H1 (cell line): ENCODE measurements around the gene GGT5. TPM values are rescaled to one million over a fixed set of nuclear protein-coding genes. Genes with fewer than 3 reads are reported as not detected.

ENCODE experiments used
- CTCF ChIA-PET: fragments of 300-600 bp; sonication (Branson Sonifier 250); formaldehyde crosslinking; loops from one replicate; lab custom pipeline; 2021; ENCODE audit not compliant: partially characterized antibody; lab: Charles Lee
- POLR2A ChIA-PET: fragments of 300-600 bp; sonication (Branson Sonifier 250); formaldehyde crosslinking; loops from one replicate; lab custom pipeline; 2021; ENCODE audit warnings: inconsistent platforms; ENCODE audit not compliant: partially characterized antibody; lab: Charles Lee
- DNase-seq, 2 experiments: peaks; one replicate each; pipeline versions ENCODE4 v3.0.0 to v3.0.0-alpha.2; 2010 to 2022; ENCODE audit warnings: low spot score in 2 of 2, low read depth in 1 of 2, mixed read lengths in 1 of 2
- FAIRE-seq: peaks from 2 replicates; lab custom pipeline; 2011; peaks lifted over from hg19 to GRCh38; lab: Jason Lieb, UNC
- H2AFZ ChIP-seq: 2 replicates; pipeline ENCODE4 v1.8.1; 2012; ENCODE audit warnings: low read length, inconsistent platforms
- H2AK5ac ChIP-seq: 2 replicates; pipeline ENCODE4 v1.6.1; 2013; ENCODE audit warnings: low read depth, low read length
- H2BK120ac ChIP-seq: replicated peaks from 2 replicates; pipeline ENCODE3; 2013; ENCODE audit warnings: low read depth, low read length, inconsistent platforms
- H2BK12ac ChIP-seq: 2 replicates; pipeline ENCODE4 v1.6.1; 2013; ENCODE audit warnings: low read depth, low read length
- H2BK15ac ChIP-seq: 2 replicates; pipeline ENCODE4 v1.6.1; 2013; ENCODE audit warnings: low read length
- H2BK20ac ChIP-seq: 2 replicates; pipeline ENCODE4 v1.6.1; 2013; ENCODE audit warnings: low read length
- H2BK5ac ChIP-seq: 2 replicates; pipeline ENCODE4 v1.6.1; 2013; ENCODE audit warnings: low read depth, low read length
- H3K14ac ChIP-seq: 2 replicates; pipeline ENCODE4 v1.6.1; 2013; ENCODE audit warnings: inconsistent platforms; ENCODE audit not compliant: insufficient read length
- H3K18ac ChIP-seq: 2 replicates; pipeline ENCODE4 v1.6.1; 2013; ENCODE audit warnings: low read length; ENCODE audit errors: extremely low read depth
- H3K23ac ChIP-seq: 2 replicates; pipeline ENCODE4 v1.6.1; 2013; ENCODE audit warnings: inconsistent platforms; ENCODE audit not compliant: insufficient read length
- H3K23me2 ChIP-seq: 2 replicates; pipeline ENCODE4 v1.6.1; 2013; ENCODE audit warnings: low read depth, low read length
- H3K27ac ChIP-seq: 2 replicates; pipeline ENCODE4 v1.6.1; 2011; ENCODE audit warnings: low read depth, low read length, inconsistent platforms
- H3K27me3 ChIP-seq, 4 experiments: replicated peaks in 1 of 4; 1 replicate in 1 of 4; 2 replicates in 3 of 4; pipeline versions ENCODE4 v1.6.1 to v1.8.1; 2011 to 2013; ENCODE audit warnings: low read length in 3 of 4, mild to moderate bottlenecking in 3 of 4, inconsistent platforms in 2 of 4, mixed read lengths in 2 of 4, moderate library complexity in 1 of 4; ENCODE audit not compliant: control insufficient read depth in 3 of 4, insufficient read depth in 3 of 4; ENCODE audit errors: extremely low read depth in 1 of 4
- H3K36me3 ChIP-seq, 4 experiments: 2 replicates each; pipeline versions ENCODE4 v1.6.1 to v1.8.1; 2011 to 2013; ENCODE audit warnings: mild to moderate bottlenecking in 4 of 4, low read length in 3 of 4, moderate library complexity in 2 of 4, control low read depth in 1 of 4, inconsistent platforms in 1 of 4; ENCODE audit not compliant: insufficient read depth in 4 of 4, control insufficient read depth in 2 of 4
- H3K4ac ChIP-seq: replicated peaks from 2 replicates; pipeline ENCODE3; 2013; ENCODE audit warnings: low read length, low read depth, mixed read lengths, inconsistent platforms; ENCODE audit not compliant: insufficient read length
- H3K4me1 ChIP-seq, 4 experiments: replicated peaks in 1 of 4; 1 replicate in 1 of 4; 2 replicates in 3 of 4; pipeline versions ENCODE4 v1.6.1 to v1.8.1; 2011 to 2013; ENCODE audit warnings: low read length in 3 of 4, inconsistent platforms in 2 of 4, mixed read lengths in 1 of 4; ENCODE audit not compliant: insufficient read depth in 4 of 4, control insufficient read depth in 3 of 4
- H3K4me2 ChIP-seq, 2 experiments: 2 replicates each; pipeline versions ENCODE4 v1.6.1 to v1.8.1; 2011 to 2013; ENCODE audit warnings: low read depth in 2 of 2, low read length in 2 of 2, control low read depth in 1 of 2, inconsistent platforms in 1 of 2, mild to moderate bottlenecking in 1 of 2; ENCODE audit not compliant: insufficient read depth in 1 of 2
- H3K4me3 ChIP-seq, 4 experiments: fragments of 200-600, 300-600 bp in 1 of 4; sonication (generic), shearing (Covaris generic), sonication (Bioruptor Twin) in 1 of 4; 2 replicates each; pipeline versions ENCODE4 v1.5.1 to v1.8.1; 2011 to 2016; ENCODE audit warnings: low read length in 4 of 4, low read depth in 3 of 4, control low read depth in 2 of 4, inconsistent platforms in 2 of 4, mild to moderate bottlenecking in 2 of 4, mixed read lengths in 1 of 4, moderate library complexity in 1 of 4; ENCODE audit not compliant: insufficient read depth in 2 of 4; ENCODE audit errors: extremely low read depth in 1 of 4
- H3K56ac ChIP-seq: replicated peaks from 2 replicates; pipeline ENCODE3; 2013; ENCODE audit warnings: low read depth, mild to moderate bottlenecking, mixed read lengths, low read length, inconsistent platforms; ENCODE audit not compliant: insufficient read length
- H3K79me1 ChIP-seq: 2 replicates; pipeline ENCODE4 v1.6.1; 2013; ENCODE audit warnings: low read depth, low read length, control low read depth
- H3K79me2 ChIP-seq, 2 experiments: 2 replicates each; pipeline versions ENCODE4 v1.6.1 to v1.8.1; 2012 to 2013; ENCODE audit warnings: low read length in 2 of 2, mild to moderate bottlenecking in 2 of 2, inconsistent platforms in 1 of 2; ENCODE audit not compliant: insufficient read depth in 2 of 2, control insufficient read depth in 1 of 2
- H3K9ac ChIP-seq, 4 experiments: replicated peaks in 1 of 4; 1 replicate in 1 of 4; 2 replicates in 3 of 4; pipeline versions ENCODE4 v1.6.1 to v1.8.1; 2011 to 2013; ENCODE audit warnings: low read depth in 3 of 4, low read length in 3 of 4, control low read depth in 2 of 4, mild to moderate bottlenecking in 2 of 4, moderate library complexity in 2 of 4, inconsistent platforms in 1 of 4; ENCODE audit errors: extremely low read depth in 1 of 4
- H3K9me3 ChIP-seq, 2 experiments: 2 replicates each; pipeline versions ENCODE4 v1.6.1 to v1.8.1; 2012 to 2013; ENCODE audit warnings: mild to moderate bottlenecking in 2 of 2, moderate library complexity in 2 of 2, control low read depth in 1 of 2, inconsistent platforms in 1 of 2, low read depth in 1 of 2, low read length in 1 of 2, mixed read lengths in 1 of 2; ENCODE audit not compliant: insufficient read depth in 2 of 2
- H4K20me1 ChIP-seq, 2 experiments: replicated peaks in 1 of 2; 2 replicates each; pipeline versions ENCODE3 to v1.8.1; 2011 to 2013; ENCODE audit warnings: inconsistent platforms in 2 of 2, low read length in 2 of 2, mild to moderate bottlenecking in 1 of 2; ENCODE audit not compliant: insufficient read depth in 2 of 2, control insufficient read depth in 1 of 2
- H4K5ac ChIP-seq: 2 replicates; pipeline ENCODE4 v1.6.1; 2013; ENCODE audit warnings: low read length, low read depth, mixed read lengths, inconsistent platforms; ENCODE audit not compliant: insufficient read length
- H4K8ac ChIP-seq: 2 replicates; pipeline ENCODE4 v1.8.0; 2013; ENCODE audit warnings: mild to moderate bottlenecking, moderate library complexity, low read length, inconsistent platforms; ENCODE audit not compliant: insufficient read depth; ENCODE audit errors: extremely low read depth
- H4K91ac ChIP-seq: replicated peaks from 2 replicates; pipeline ENCODE3; 2013; ENCODE audit warnings: low read length, mixed read lengths, inconsistent platforms; ENCODE audit not compliant: insufficient read length
- ATF3 ChIP-seq: IDR thresholded peaks from 2 replicates; pipeline ENCODE4 v1.6.1; 2011; ENCODE audit warnings: low read depth, mild to moderate bottlenecking, low read length; ENCODE audit not compliant: insufficient read depth
- BRCA1 ChIP-seq: IDR thresholded peaks from 2 replicates; pipeline ENCODE4 v1.6.1; 2012; ENCODE audit warnings: low read depth, low read length, improper control_type of control experiment
- EZH2 ChIP-seq: fragments of 200-600 bp; sonication (generic); IDR thresholded peaks from 2 replicates; pipeline ENCODE4 v1.7.1; 2012; ENCODE audit warnings: low read depth, mild to moderate bottlenecking, moderate library complexity, low read length, inconsistent platforms; ENCODE audit not compliant: severe bottlenecking
- JUND ChIP-seq: IDR thresholded peaks from 2 replicates; pipeline ENCODE4 v1.6.1; 2011; ENCODE audit warnings: mild to moderate bottlenecking, improper control_type of control experiment, low read length
- MAFK ChIP-seq: IDR thresholded peaks from 2 replicates; pipeline ENCODE4 v1.6.1; 2012; ENCODE audit warnings: low read depth, mild to moderate bottlenecking, improper control_type of control experiment, low read length
- SIN3A ChIP-seq, 2 experiments: IDR thresholded peaks in 1 of 2; conservative IDR thresholded peaks in 1 of 2; 2 replicates each; pipeline ENCODE4 v1.6.1; 2011 to 2012; ENCODE audit warnings: low read length in 2 of 2, improper control_type of control experiment in 1 of 2, low read depth in 1 of 2, mild to moderate bottlenecking in 1 of 2
- SIRT6 ChIP-seq: IDR thresholded peaks from one replicate; pipeline ENCODE4 v1.7.1; 2012; ENCODE audit warnings: low read length, inconsistent platforms
- TCF12 ChIP-seq: IDR thresholded peaks from 2 replicates; pipeline ENCODE4 v1.6.1; 2011; ENCODE audit warnings: low read depth, mild to moderate bottlenecking, low read length
- WGBS, 2 experiments: shearing (Covaris generic) in 1 of 2; methylation state at CpG; one replicate each; pipeline versions ENCODE4 v1.1.6 to v1.1.7; 2013 to 2015; ENCODE audit warnings: low lambda C conversion rate in 2 of 2, mixed read lengths in 2 of 2, inconsistent platforms in 1 of 2, low coverage in 1 of 2, missing lambda C conversion rate in 1 of 2; ENCODE audit not compliant: insufficient replicate concordance in 2 of 2, insufficient coverage in 1 of 2, insufficient read length in 1 of 2; ENCODE audit errors: extremely low coverage in 1 of 2, missing lambda C conversion rate in 1 of 2; 5-methylcytosine and 5-hydroxymethylcytosine counted together
- polyA plus RNA-seq, 7 experiments: library from polyadenylated mRNA; depleted of rRNA in 3 of 7; stranded (reverse) in 5 of 7; unstranded in 2 of 7; fragments of >200 nt in 5 of 7; fragments of 200-250 nt in 2 of 7; gene quantifications; 1 replicate in 5 of 7; 2 replicates in 1 of 7; 4 replicates in 1 of 7; pipeline versions ENCODE4 v1.2.1 to v1.2.3, GENCODE V29; 2011 to 2013; ENCODE audit warnings: missing spikeins in 2 of 7, mixed read lengths in 2 of 7
- total RNA-seq: library from RNA; stranded (reverse); fragmentation: NEBNext Ultra II Directional; extraction: Animal tissue kit (Norgen Biotek cat#: 25700); gene quantifications from 2 replicates; pipeline ENCODE4 v1.2.1, GENCODE V29; 2021

The GGT5 gene
- total and polyA plus RNA-seq, 2 of the 8 experiments (the other 6 are each of a cell fraction or from before 2014, with no cell fraction given) = 0.05 TPM; not detected in 1

GRCh38 chr22:24231706-24232105, 13.2 kb downstream of the GGT5 start:
- H3K4me3 ChIP-seq = no peak overlapping the region
- H3K4me2 ChIP-seq = no peak overlapping the region
- H3K27me3 ChIP-seq = no peaks in the 10 kb centered on the region; a peak in 2 of 7 replicates
- H2BK12ac ChIP-seq = no peak overlapping the region
- no peak overlapping the region for H4K5ac ChIP-seq
- H4K8ac ChIP-seq = peak overlapping the region; percentile 62; the same call in 1 of the 2 replicates
- no peak for DNase-seq
- H2BK5ac ChIP-seq = no peak overlapping the region
- CTCF ChIA-PET = interaction anchor here (0.8 to 6.9 kb wide), 21 partner anchors 8 to 170 kb away, joined by 3 to 96 read pairs (median 5); partner anchors contain the start of gene GGT5
- H3K9me3 ChIP-seq = no peaks in the 10 kb centered on the region
- H3K4me1 ChIP-seq = peaks cover 0 to 5% (median 4%) of the 10 kb centered on the region in 4 experiments; a peak in 3 of 7 replicates
- no peak overlapping the region for H3K18ac ChIP-seq
- H3K23ac ChIP-seq = no peak overlapping the region
- no peak overlapping the region for H4K91ac ChIP-seq
- no peaks in the 10 kb centered on the region for H3K23me2 ChIP-seq
- no peak overlapping the region for H3K56ac ChIP-seq
- no peak overlapping the region for H2BK20ac ChIP-seq
- H4K20me1 ChIP-seq = no peaks in the 10 kb centered on the region
- H2BK120ac ChIP-seq = no peak overlapping the region
- no peak overlapping the region for H3K9ac ChIP-seq
- no peaks in the 10 kb centered on the region for H3K79me2 ChIP-seq
- WGBS, 2 experiments = 89% methylated on average over 8 of the region's 9 CpGs; no CpG with 5 or more reads in 1 of the 2 experiments
- POLR2A ChIA-PET = no interaction called here
- H3K4ac ChIP-seq = no peak overlapping the region
- no peak overlapping the region for H3K14ac ChIP-seq
- no peaks in the 10 kb centered on the region for H3K36me3 ChIP-seq
- no peak overlapping the region for H3K27ac ChIP-seq
- no peaks in the 10 kb centered on the region for H3K79me1 ChIP-seq
- H2AK5ac ChIP-seq = no peak overlapping the region
- H2BK15ac ChIP-seq = 0 out of 2 replicates have a peak overlapping the region, but pooled peaks have one; percentile 61
- FAIRE-seq = no peak
- H2AFZ ChIP-seq = no peak overlapping the region
- TF ChIP-seq SIRT6 = no peak
- no peak for TF ChIP-seq BRCA1
- TF ChIP-seq SIN3A (conservative IDR thresholded peaks at IDR 0.05 in 1 of 2, IDR thresholded peaks at IDR 0.05 in 1 of 2; ENCODE audit: low read depth in 1 of 2, low read length in 2 of 2) = no peak
- TF ChIP-seq TCF12 = no peak
- no peak for TF ChIP-seq JUND
- TF ChIP-seq EZH2 = no peak
- no peak for TF ChIP-seq ATF3
- TF ChIP-seq MAFK = no peak
